ENCODE measurements around the gene ZCCHC10. TPM values are rescaled to one million over a fixed set of nuclear protein-coding genes. Genes with fewer than 3 reads are reported as not detected.
"Not testable (repeated sequence)": the region's sequence is repeated elsewhere in the genome, so short reads cannot be mapped to it uniquely, and the experiment has no call there.

ZCCHC10 gene
- total and polyA plus RNA-seq, 2 of the 4 experiments (the other 2 are of a cell fraction), result 4.1 to 20.4 TPM

DNA sequence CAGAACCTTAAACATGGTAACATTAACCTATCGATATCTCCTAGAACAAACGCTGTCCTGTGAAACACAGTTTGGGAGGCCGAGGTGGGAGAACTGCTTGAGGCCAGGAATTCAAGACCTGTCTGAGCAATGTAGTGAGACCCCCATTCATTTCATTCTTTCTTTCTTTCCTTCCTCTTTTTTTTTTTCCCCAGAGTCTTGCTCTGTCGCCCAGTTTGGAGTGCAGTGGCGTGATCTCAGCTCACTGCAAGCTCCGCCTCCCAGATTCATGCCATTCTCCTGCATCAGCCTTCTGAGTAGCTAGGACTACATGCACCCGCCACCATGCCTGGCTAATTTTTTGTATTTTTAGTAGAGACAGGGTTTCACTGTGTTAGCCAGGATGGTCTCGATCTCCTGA lies 20.2 kb upstream of the ZCCHC10 start:
- H2BK5ac ChIP-seq (ENCODE audit: low read depth, low read length, poor library complexity, severe bottlenecking); POLR2A ChIA-PET (ENCODE audit: unreplicated experiment); H4K8ac ChIP-seq (ENCODE audit: low read depth in 2 of 2, low read length in 2 of 2); H4K91ac ChIP-seq (ENCODE audit: insufficient read depth, low read depth, low read length); H3K36me3 ChIP-seq (ENCODE audit: control insufficient read depth, insufficient read depth, low read length); H3K27ac ChIP-seq (ENCODE audit: insufficient read depth, low read length); H3K4me2 ChIP-seq (ENCODE audit: low read depth, low read length); H3K4ac ChIP-seq (ENCODE audit: low read depth, low read length); DNase-seq; H4K20me1 ChIP-seq (ENCODE audit: insufficient read depth, low read length); ATAC-seq (ENCODE audit: low read depth); H3K27me3 ChIP-seq (ENCODE audit: control insufficient read depth, insufficient read depth, low read length); H3K9me3 ChIP-seq (ENCODE audit: control insufficient read depth, insufficient read depth, low read length); H3K4me3 ChIP-seq (ENCODE audit: insufficient read depth, low read depth, low read length); H2BK120ac ChIP-seq (ENCODE audit: low read depth, low read length); H3K23ac ChIP-seq (ENCODE audit: low read depth, low read length); H3K56ac ChIP-seq (ENCODE audit: extremely low read depth, insufficient read depth, low read length); H3K14ac ChIP-seq (replicated peaks; ENCODE audit: low read depth, low read length); intact Hi-C loops (cut with micrococcal nuclease); CTCF ChIA-PET; H3K9me1 ChIP-seq (ENCODE audit: insufficient read depth, low read length); H2BK15ac ChIP-seq (ENCODE audit: low read depth, low read length); dilution Hi-C loops (cut with HindIII; ENCODE audit: low sequenced_read_pairs, unreplicated experiment); H3K18ac ChIP-seq (ENCODE audit: low read depth, low read length); in situ Hi-C loops (cut with MboI; ENCODE audit: low sequenced_read_pairs); H2AK5ac ChIP-seq (ENCODE audit: low read depth, low read length); H2BK20ac ChIP-seq (ENCODE audit: low read depth, low read length); H3K9ac ChIP-seq (ENCODE audit: low read depth, low read length); BruUV-seq (replicated peaks); H4K5ac ChIP-seq (ENCODE audit: low read depth, low read length); H3K4me1 ChIP-seq (ENCODE audit: control insufficient read depth, insufficient read depth, low read length): not testable (repeated sequence)
- peaks cover 12 to 16% of the 10 kb centered on the region in 2 experiments for H3K79me1 ChIP-seq (ENCODE audit: low read depth in 1 of 2, low read length in 2 of 2)
- peak overlapping the region; percentile 85 for H2AFZ ChIP-seq (replicated peaks; ENCODE audit: low read length, poor library complexity)
- no CpG with 5 or more reads among the region's 8 CpGs for WGBS, 2 experiments (ENCODE audit: extremely low coverage in 2 of 2, insufficient read length in 1 of 2)
- peak overlapping the region; percentile 50 for H2AK9ac ChIP-seq (replicated peaks; ENCODE audit: low read depth, low read length, poor library complexity)
